ENCODE measurements around the gene TOLLIP.

Gene TOLLIP

DNA sequence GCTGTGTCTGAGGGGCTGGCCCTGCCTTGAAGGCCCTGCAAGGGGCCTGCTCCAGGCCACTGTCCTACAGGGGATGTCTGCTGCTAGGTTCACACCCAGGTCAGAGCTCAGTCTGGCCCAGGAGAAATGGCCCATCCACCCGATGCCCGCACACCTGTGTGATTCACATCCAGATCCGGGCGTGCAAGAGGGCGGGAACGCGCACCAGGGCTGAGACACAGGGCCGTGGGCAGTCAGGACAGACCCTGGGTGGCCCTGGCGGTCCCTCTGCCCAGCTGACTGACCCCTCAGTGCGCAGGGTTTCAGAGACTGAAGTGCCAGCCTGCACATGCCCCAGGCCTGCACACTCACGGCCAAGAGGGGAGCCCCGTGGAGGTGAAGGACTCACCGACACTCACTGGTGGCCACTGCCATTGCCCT, 7.4 kb downstream of the TOLLIP start:
- no peak overlapping the region for H3K4me3 ChIP-seq (ENCODE audit: control insufficient read depth, low read depth, low read length)
- no peak for DNase-seq (ENCODE audit: low read depth)
- TF ChIP-seq, protein P1, sequence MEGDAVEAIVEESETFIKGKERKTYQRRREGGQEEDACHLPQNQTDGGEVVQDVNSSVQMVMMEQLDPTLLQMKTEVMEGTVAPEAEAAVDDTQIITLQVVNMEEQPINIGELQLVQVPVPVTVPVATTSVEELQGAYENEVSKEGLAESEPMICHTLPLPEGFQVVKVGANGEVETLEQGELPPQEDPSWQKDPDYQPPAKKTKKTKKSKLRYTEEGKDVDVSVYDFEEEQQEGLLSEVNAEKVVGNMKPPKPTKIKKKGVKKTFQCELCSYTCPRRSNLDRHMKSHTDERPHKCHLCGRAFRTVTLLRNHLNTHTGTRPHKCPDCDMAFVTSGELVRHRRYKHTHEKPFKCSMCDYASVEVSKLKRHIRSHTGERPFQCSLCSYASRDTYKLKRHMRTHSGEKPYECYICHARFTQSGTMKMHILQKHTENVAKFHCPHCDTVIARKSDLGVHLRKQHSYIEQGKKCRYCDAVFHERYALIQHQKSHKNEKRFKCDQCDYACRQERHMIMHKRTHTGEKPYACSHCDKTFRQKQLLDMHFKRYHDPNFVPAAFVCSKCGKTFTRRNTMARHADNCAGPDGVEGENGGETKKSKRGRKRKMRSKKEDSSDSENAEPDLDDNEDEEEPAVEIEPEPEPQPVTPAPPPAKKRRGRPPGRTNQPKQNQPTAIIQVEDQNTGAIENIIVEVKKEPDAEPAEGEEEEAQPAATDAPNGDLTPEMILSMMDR (conservative IDR thresholded peaks at IDR 0.05; ENCODE audit: control insufficient read depth, insufficient read depth, low read depth, low read length) = no peak

DNA sequence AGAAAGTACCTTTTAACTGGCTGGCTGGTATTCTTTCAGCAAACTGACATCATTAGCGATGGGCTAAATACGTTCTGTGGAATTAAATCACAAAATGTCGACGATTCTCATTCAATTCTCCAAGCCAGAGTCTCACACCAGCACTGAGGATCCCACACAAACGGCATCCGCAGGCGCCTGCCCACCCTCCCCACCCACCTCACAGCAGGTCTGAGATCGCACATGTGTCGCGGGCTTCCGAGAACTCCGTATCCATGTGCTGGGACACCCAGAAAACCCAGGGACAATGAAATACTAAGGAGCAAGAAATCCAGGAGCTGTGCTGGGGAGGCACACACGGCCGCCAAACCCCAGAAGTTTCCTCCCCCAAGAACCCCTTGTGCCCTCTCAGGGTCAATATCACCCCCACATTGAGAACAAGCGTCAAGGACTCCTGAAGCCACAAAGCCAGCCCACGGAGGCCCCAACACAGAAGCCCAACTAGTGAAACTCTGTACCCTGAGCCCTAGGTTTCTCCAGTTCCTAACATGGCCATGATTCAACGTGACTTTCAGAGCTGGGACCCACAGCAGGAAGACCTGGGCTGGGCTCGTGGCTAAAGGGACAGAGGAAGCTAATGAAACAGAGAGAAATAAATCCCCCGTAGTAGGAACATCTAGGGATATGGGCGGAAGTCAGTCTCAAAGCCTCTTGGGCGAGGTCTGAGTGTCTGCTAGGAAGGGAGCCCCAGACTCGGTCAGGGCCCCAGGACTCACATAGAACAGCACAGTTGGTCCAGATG, 8.0 kb downstream of the TOLLIP start:
- no peak overlapping the region for H3K4me3 ChIP-seq (ENCODE audit: control insufficient read depth, low read depth, low read length)
- no peak for DNase-seq (ENCODE audit: low read depth)

GRCh38 chr11:1300569-1301187, 8.8 kb downstream of the TOLLIP start:
- TF ChIP-seq, protein P1 (conservative IDR thresholded peaks at IDR 0.05; ENCODE audit: control insufficient read depth, insufficient read depth, low read depth, low read length) = no peak
- H3K4me3 ChIP-seq (ENCODE audit: control insufficient read depth, low read depth, low read length) = no peak overlapping the region
- no peak for DNase-seq (ENCODE audit: low read depth)

More for the DNA sequence above, 8.0 kb downstream of the TOLLIP start:
- TF ChIP-seq, protein P1 (conservative IDR thresholded peaks at IDR 0.05; ENCODE audit: control insufficient read depth, insufficient read depth, low read depth, low read length) = no peak

DNA sequence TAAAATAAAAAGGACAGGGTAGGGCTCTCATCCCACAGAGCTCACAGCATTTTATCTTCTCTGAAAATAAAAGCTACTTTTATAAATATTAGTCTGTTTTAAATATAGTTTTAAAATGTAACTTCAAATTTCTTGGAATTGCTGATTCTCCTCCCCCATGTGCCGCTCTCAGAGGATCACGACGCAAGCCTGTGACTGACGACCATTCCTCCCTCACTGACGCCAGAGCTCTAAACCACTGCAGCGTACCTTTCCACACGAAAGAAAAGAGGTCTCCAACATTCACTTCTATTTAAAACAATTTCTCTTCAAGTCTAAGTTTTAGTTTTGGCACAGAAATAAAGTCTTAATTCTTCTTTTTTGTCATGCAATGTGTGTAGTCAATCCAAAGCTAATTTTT, 9.3 kb downstream of the TOLLIP start:
- no peak overlapping the region for H3K4me3 ChIP-seq (ENCODE audit: control insufficient read depth, low read depth, low read length)
- DNase-seq (ENCODE audit: low read depth) = no peak

DNA sequence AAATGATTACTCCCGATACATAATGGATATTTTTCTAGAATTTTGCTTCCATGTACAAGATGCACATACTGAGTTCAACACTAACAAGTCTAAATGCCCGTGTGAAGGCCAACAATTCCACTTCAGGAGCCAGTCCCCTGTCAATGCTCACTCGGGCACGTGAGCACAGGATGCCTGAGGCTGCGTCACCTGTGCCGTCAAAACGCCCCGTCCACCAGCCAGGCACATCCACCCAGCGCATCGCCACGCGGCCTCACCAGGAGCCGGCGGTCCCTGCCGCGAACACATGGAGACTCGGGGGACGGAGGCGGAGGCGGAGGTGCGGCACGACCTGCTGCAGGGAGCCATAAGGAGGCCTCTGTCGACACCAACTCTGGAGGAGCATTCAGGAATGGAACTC, 9.8 kb downstream of the TOLLIP start:
- DNase-seq (ENCODE audit: low read depth) = no peak
- no peak overlapping the region for H3K4me3 ChIP-seq (ENCODE audit: control insufficient read depth, low read depth, low read length)
- TF ChIP-seq, protein P1 (conservative IDR thresholded peaks at IDR 0.05; ENCODE audit: control insufficient read depth, insufficient read depth, low read depth, low read length) = no peak

More for the DNA sequence above, 9.3 kb downstream of the TOLLIP start:
- TF ChIP-seq, protein P1 (conservative IDR thresholded peaks at IDR 0.05; ENCODE audit: control insufficient read depth, insufficient read depth, low read depth, low read length) = no peak

- peak; percentile 79 for DNase-seq (ENCODE audit: low read depth)
- no peak overlapping the region for H3K4me3 ChIP-seq (ENCODE audit: control insufficient read depth, low read depth, low read length)
- TF ChIP-seq, protein P1 (conservative IDR thresholded peaks at IDR 0.05; ENCODE audit: control insufficient read depth, insufficient read depth, low read depth, low read length) = no peak
These were observed 10.5 kb downstream of the TOLLIP start for GRCh38 chr11:1298695-1299492.

All from fibroblast of mammary gland (primary cell).